Endodermal cell (in vitro differentiated cells): ENCODE results near the gene ANKH. TPM values are rescaled to one million over a fixed set of nuclear protein-coding genes. Genes with fewer than 3 reads are reported as not detected.

Experiments used
- DNase-seq: peaks from one replicate; pipeline ENCODE4 v3.0.0-alpha.2; 2017
- H3K27ac ChIP-seq: 2 replicates; pipeline ENCODE4 v1.5.1; 2013; ENCODE audit warnings: mild to moderate bottlenecking, low read depth, low read length, moderate library complexity
- H3K27me3 ChIP-seq: 2 replicates; pipeline ENCODE4 v1.6.1; 2013; ENCODE audit warnings: mild to moderate bottlenecking, low read length, moderate library complexity; ENCODE audit not compliant: insufficient read depth, control insufficient read depth, poor library complexity, severe bottlenecking
- H3K36me3 ChIP-seq: 2 replicates; pipeline ENCODE4 v1.7.0; 2013; ENCODE audit warnings: mild to moderate bottlenecking, low read length, moderate library complexity; ENCODE audit not compliant: control insufficient read depth, insufficient read depth
- H3K4me1 ChIP-seq: one replicate; pipeline ENCODE4 v1.7.0; 2013; ENCODE audit warnings: low read length; ENCODE audit not compliant: control insufficient read depth, insufficient read depth
- H3K4me3 ChIP-seq: 2 replicates; pipeline ENCODE4 v1.5.1; 2013; ENCODE audit warnings: mild to moderate bottlenecking, low read length, moderate library complexity
- H3K9ac ChIP-seq: 2 replicates; pipeline ENCODE4 v1.6.1; 2013; ENCODE audit warnings: mild to moderate bottlenecking, low read length, moderate library complexity; ENCODE audit not compliant: poor library complexity, severe bottlenecking; ENCODE audit errors: extremely low read depth
- H3K9me3 ChIP-seq: 2 replicates; pipeline ENCODE4 v1.6.1; 2013; ENCODE audit warnings: mild to moderate bottlenecking, low read length, moderate library complexity; ENCODE audit not compliant: control insufficient read depth
- H3K27ac Mint-ChIP-seq: 2 replicates; pipeline ENCODE4 v1.8.0; 2020; ENCODE audit warnings: mixed read lengths
- H3K27me3 Mint-ChIP-seq: 2 replicates; pipeline ENCODE4 v1.8.0; 2021; ENCODE audit warnings: mild to moderate bottlenecking, mixed read lengths; ENCODE audit not compliant: insufficient read depth
- H3K36me3 Mint-ChIP-seq: 2 replicates; pipeline ENCODE4 v1.8.0; 2020; ENCODE audit warnings: low read depth, mixed read lengths
- H3K4me1 Mint-ChIP-seq: 2 replicates; pipeline ENCODE4 v1.8.0; 2020; ENCODE audit warnings: mixed read lengths
- H3K4me3 Mint-ChIP-seq: 2 replicates; pipeline ENCODE4 v1.8.0; 2020; ENCODE audit warnings: mild to moderate bottlenecking, moderate library complexity, mixed read lengths
- H3K9me3 Mint-ChIP-seq: 2 replicates; pipeline ENCODE4 v1.8.0; 2020; ENCODE audit warnings: mild to moderate bottlenecking, mixed read lengths
- CTCF ChIP-seq: fragments of 200-600 bp; sonication (generic); conservative IDR thresholded peaks from 2 replicates; pipeline ENCODE4 v1.5.0; 2021; ENCODE audit warnings: antibody characterized with exemption, mild to moderate bottlenecking
- WGBS, 2 experiments: methylation state at CpG; one replicate each; pipeline versions ENCODE4 v1.1.5 to v1.1.7; 2013; ENCODE audit warnings: missing lambda C conversion rate in 2 of 2, mixed read lengths in 1 of 2; ENCODE audit not compliant: insufficient coverage in 1 of 2, insufficient read length in 1 of 2; 5-methylcytosine and 5-hydroxymethylcytosine counted together
- total RNA-seq, 2 donors: library from RNA; stranded (reverse); fragmentation: NEBNext Ultra II Directional in 1 of 2; extraction: Animal tissue kit (Norgen Biotek cat#: 25700) in 1 of 2; gene quantifications; 2 replicates in 1 of 2; 3 replicates in 1 of 2; pipeline ENCODE4 v1.2.1, GENCODE V29; 2021

The ANKH gene
- total RNA-seq, 2 donors from 2014 or later, result 26.5 to 43.4 TPM

GRCh38 chr5:14896131-14896530, 24.6 kb upstream of the ANKH start:
- Mint-ChIP-seq H3K4me3 (no peak overlapping the region), H3K27ac (no peak overlapping the region), H3K27me3 (no peaks in the 10 kb centered on the region), H3K9me3 (peaks cover 2% of the 10 kb centered on the region), H3K36me3 (no peaks in the 10 kb centered on the region), H3K4me1 (peaks cover 6% of the 10 kb centered on the region)
- 91 to 93% methylated on average over 2 to 7 of the region's 7 CpGs for WGBS, 2 experiments
- no peak overlapping the region for H3K4me3 ChIP-seq
- TF ChIP-seq CTCF, result no peak
- H3K9ac ChIP-seq, result no peak overlapping the region
- H3K4me1 ChIP-seq, result peaks cover 3% of the 10 kb centered on the region
- H3K36me3 ChIP-seq, result no peaks in the 10 kb centered on the region
- DNase-seq, result no peak
- no peaks in the 10 kb centered on the region for H3K9me3 ChIP-seq
- H3K27me3 ChIP-seq, result no peaks in the 10 kb centered on the region
- H3K27ac ChIP-seq, result no peak overlapping the region

- H3K27me3 ChIP-seq, result no peaks in the 10 kb centered on the region
- no peak for DNase-seq
- H3K9ac ChIP-seq, result no peak overlapping the region
- Mint-ChIP-seq H3K27ac (no peak overlapping the region), H3K4me1 (no peaks in the 10 kb centered on the region), H3K4me3 (no peak overlapping the region), H3K9me3 (peaks cover 2% of the 10 kb centered on the region), H3K36me3 (no peaks in the 10 kb centered on the region), H3K27me3 (no peaks in the 10 kb centered on the region)
- no peak overlapping the region for H3K27ac ChIP-seq
- 87 to 91% methylated on average over 4 to 6 of the region's 6 CpGs for WGBS, 2 experiments
- peak; percentile 38 for TF ChIP-seq CTCF
- no peaks in the 10 kb centered on the region for H3K9me3 ChIP-seq
- H3K36me3 ChIP-seq, result no peaks in the 10 kb centered on the region
- no peak overlapping the region for H3K4me3 ChIP-seq
- H3K4me1 ChIP-seq, result no peaks in the 10 kb centered on the region
Observed at GRCh38 chr5:14895301-14895700, 23.7 kb upstream of the ANKH start.

- Histone ChIP-seq H3K4me1 (no peaks in the 10 kb centered on the region), H3K27me3 (no peaks in the 10 kb centered on the region), H3K9ac (no peak overlapping the region), H3K36me3 (no peaks in the 10 kb centered on the region), H3K27ac (no peak overlapping the region), H3K9me3 (no peaks in the 10 kb centered on the region), H3K4me3 (no peak overlapping the region)
- Mint-ChIP-seq H3K36me3 (no peaks in the 10 kb centered on the region), H3K27me3 (no peaks in the 10 kb centered on the region), H3K4me1 (no peaks in the 10 kb centered on the region), H3K27ac (no peak overlapping the region), H3K4me3 (no peak overlapping the region), H3K9me3 (peaks cover 2% of the 10 kb centered on the region)
- TF ChIP-seq CTCF, result no peak
- WGBS, 2 experiments, result 95 to 100% methylated on average over 1 to 3 of the region's 3 CpGs
- DNase-seq, result no peak
Observed at GRCh38 chr5:14894748-14895147, 23.2 kb upstream of the ANKH start.
